ENCODE data around the gene CCL21.

Gene CCL21

DNA sequence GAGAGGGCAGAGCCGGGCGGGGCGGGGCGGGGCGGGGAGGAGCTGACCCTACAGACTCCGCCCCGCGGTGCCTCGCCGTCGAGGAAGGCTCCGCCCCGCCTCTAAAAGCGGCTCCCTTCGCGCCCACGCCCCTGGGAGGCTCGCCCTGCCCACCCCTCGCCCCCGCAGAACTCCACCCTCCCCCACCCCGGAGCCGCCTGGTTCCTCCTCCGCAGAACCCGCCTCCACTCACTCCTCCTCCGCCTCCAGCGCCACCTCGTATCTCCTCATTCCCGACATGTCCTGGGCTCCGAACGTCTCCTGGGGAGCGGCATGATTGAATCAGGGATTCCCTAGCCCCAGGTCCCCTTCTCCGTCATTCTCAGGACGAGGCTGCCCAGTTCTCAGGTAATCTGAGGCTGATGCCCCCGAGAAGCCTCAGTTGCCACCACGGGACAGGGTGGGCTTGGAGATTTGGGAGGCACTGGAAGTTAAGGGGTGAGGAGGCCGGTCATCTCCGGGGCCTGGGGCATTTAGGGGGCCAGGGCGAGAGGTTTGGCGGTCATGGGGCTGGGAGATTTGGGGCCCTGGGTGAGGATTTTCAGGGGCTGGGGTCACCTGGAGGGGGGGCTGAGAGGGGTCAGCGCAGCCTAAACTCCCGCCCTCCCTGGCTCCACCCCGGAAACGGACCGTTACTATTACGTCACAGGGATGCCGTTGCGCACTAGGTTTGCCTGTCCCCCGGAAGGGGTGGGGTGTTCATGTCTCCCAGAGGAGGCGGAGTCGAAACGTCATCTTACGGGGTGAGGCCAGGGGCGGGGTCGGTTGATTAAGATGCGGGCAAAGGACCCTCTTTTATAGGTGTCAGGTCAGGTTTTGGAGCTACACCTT, 44.3 kb downstream of the CCL21 start (continued):
- TF ChIP-seq, protein P1, sequence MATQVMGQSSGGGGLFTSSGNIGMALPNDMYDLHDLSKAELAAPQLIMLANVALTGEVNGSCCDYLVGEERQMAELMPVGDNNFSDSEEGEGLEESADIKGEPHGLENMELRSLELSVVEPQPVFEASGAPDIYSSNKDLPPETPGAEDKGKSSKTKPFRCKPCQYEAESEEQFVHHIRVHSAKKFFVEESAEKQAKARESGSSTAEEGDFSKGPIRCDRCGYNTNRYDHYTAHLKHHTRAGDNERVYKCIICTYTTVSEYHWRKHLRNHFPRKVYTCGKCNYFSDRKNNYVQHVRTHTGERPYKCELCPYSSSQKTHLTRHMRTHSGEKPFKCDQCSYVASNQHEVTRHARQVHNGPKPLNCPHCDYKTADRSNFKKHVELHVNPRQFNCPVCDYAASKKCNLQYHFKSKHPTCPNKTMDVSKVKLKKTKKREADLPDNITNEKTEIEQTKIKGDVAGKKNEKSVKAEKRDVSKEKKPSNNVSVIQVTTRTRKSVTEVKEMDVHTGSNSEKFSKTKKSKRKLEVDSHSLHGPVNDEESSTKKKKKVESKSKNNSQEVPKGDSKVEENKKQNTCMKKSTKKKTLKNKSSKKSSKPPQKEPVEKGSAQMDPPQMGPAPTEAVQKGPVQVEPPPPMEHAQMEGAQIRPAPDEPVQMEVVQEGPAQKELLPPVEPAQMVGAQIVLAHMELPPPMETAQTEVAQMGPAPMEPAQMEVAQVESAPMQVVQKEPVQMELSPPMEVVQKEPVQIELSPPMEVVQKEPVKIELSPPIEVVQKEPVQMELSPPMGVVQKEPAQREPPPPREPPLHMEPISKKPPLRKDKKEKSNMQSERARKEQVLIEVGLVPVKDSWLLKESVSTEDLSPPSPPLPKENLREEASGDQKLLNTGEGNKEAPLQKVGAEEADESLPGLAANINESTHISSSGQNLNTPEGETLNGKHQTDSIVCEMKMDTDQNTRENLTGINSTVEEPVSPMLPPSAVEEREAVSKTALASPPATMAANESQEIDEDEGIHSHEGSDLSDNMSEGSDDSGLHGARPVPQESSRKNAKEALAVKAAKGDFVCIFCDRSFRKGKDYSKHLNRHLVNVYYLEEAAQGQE (tag by site-specific recombination; IDR thresholded peaks at IDR 0.05): no peak
- TF ChIP-seq IKZF3 (tag by site-specific recombination; IDR thresholded peaks at IDR 0.05) (peak; percentile 72), GLIS2 (tag by site-specific recombination; IDR thresholded peaks at IDR 0.05) (peak; percentile 54), ZNF624 (tag by site-specific recombination; IDR thresholded peaks at IDR 0.05) (no peak), ZNF248 (tag by site-specific recombination; IDR thresholded peaks at IDR 0.05) (no peak), ZNF658 (tag by site-specific recombination; IDR thresholded peaks at IDR 0.05) (no peak), ZNF510 (tag by site-specific recombination; IDR thresholded peaks at IDR 0.05; ENCODE audit: insufficient replicate concordance) (no peak), ZNF654 (tag by site-specific recombination; IDR thresholded peaks at IDR 0.05; ENCODE audit: low read depth) (no peak), ZFHX2 (tag by site-specific recombination; conservative IDR thresholded peaks at IDR 0.05) (peak; percentile 95), REPIN1 (tag by site-specific recombination; IDR thresholded peaks at IDR 0.05; ENCODE audit: low read depth) (no peak), ZNF132 (tag by site-specific recombination; IDR thresholded peaks at IDR 0.05; ENCODE audit: borderline replicate concordance) (no peak), ZNF202 (tag by site-specific recombination; IDR thresholded peaks at IDR 0.05; ENCODE audit: borderline replicate concordance) (no peak), ZNF211 (tag by site-specific recombination; IDR thresholded peaks at IDR 0.05; ENCODE audit: low read depth) (no peak), SALL2 (tag by site-specific recombination; IDR thresholded peaks at IDR 0.05; ENCODE audit: borderline replicate concordance) (no peak), OVOL3 (tag by site-specific recombination; IDR thresholded peaks at IDR 0.05) (peak; percentile 91)
- TF ChIP-seq, protein P2, sequence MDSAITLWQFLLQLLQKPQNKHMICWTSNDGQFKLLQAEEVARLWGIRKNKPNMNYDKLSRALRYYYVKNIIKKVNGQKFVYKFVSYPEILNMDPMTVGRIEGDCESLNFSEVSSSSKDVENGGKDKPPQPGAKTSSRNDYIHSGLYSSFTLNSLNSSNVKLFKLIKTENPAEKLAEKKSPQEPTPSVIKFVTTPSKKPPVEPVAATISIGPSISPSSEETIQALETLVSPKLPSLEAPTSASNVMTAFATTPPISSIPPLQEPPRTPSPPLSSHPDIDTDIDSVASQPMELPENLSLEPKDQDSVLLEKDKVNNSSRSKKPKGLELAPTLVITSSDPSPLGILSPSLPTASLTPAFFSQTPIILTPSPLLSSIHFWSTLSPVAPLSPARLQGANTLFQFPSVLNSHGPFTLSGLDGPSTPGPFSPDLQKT (IDR thresholded peaks at IDR 0.05; ENCODE audit: borderline replicate concordance, low read depth, low read length): no peak
- TF ChIP-seq, protein P3, sequence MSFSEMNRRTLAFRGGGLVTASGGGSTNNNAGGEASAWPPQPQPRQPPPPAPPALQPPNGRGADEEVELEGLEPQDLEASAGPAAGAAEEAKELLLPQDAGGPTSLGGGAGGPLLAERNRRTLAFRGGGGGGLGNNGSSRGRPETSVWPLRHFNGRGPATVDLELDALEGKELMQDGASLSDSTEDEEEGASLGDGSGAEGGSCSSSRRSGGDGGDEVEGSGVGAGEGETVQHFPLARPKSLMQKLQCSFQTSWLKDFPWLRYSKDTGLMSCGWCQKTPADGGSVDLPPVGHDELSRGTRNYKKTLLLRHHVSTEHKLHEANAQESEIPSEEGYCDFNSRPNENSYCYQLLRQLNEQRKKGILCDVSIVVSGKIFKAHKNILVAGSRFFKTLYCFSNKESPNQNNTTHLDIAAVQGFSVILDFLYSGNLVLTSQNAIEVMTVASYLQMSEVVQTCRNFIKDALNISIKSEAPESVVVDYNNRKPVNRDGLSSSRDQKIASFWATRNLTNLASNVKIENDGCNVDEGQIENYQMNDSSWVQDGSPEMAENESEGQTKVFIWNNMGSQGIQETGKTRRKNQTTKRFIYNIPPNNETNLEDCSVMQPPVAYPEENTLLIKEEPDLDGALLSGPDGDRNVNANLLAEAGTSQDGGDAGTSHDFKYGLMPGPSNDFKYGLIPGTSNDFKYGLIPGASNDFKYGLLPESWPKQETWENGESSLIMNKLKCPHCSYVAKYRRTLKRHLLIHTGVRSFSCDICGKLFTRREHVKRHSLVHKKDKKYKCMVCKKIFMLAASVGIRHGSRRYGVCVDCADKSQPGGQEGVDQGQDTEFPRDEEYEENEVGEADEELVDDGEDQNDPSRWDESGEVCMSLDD (tag by site-specific recombination; IDR thresholded peaks at IDR 0.05): peak; percentile 72; the same call in 1 of the 2 replicates
- TF ChIP-seq, protein P4, sequence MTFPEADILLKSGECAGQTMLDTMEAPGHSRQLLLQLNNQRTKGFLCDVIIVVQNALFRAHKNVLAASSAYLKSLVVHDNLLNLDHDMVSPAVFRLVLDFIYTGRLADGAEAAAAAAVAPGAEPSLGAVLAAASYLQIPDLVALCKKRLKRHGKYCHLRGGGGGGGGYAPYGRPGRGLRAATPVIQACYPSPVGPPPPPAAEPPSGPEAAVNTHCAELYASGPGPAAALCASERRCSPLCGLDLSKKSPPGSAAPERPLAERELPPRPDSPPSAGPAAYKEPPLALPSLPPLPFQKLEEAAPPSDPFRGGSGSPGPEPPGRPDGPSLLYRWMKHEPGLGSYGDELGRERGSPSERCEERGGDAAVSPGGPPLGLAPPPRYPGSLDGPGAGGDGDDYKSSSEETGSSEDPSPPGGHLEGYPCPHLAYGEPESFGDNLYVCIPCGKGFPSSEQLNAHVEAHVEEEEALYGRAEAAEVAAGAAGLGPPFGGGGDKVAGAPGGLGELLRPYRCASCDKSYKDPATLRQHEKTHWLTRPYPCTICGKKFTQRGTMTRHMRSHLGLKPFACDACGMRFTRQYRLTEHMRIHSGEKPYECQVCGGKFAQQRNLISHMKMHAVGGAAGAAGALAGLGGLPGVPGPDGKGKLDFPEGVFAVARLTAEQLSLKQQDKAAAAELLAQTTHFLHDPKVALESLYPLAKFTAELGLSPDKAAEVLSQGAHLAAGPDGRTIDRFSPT (tag by site-specific recombination; IDR thresholded peaks at IDR 0.05): no peak
